Osteocyte (in vitro differentiated cells): ENCODE results near the gene ZMAT5. TPM values are rescaled to one million over a fixed set of nuclear protein-coding genes. Genes with fewer than 3 reads are reported as not detected.

Source experiments
- DNase-seq: peaks from one replicate; pipeline ENCODE4 v3.0.0; 2021; ENCODE audit warnings: mixed read lengths; ENCODE audit not compliant: unreplicated experiment; ENCODE audit errors: extremely low spot score
- H3K27ac Mint-ChIP-seq: one replicate; pipeline ENCODE4 v1.8.0; 2021; ENCODE audit warnings: mild to moderate bottlenecking, mixed read lengths; ENCODE audit not compliant: unreplicated experiment
- H3K27me3 Mint-ChIP-seq: one replicate; pipeline ENCODE4 v1.8.0; 2021; ENCODE audit warnings: mixed read lengths; ENCODE audit not compliant: unreplicated experiment
- H3K36me3 Mint-ChIP-seq: one replicate; pipeline ENCODE4 v1.8.0; 2021; ENCODE audit warnings: mixed read lengths; ENCODE audit not compliant: unreplicated experiment
- H3K4me1 Mint-ChIP-seq: one replicate; pipeline ENCODE4 v1.8.0; 2021; ENCODE audit warnings: mixed read lengths; ENCODE audit not compliant: unreplicated experiment
- H3K4me3 Mint-ChIP-seq: one replicate; pipeline ENCODE4 v1.8.0; 2021; ENCODE audit warnings: mild to moderate bottlenecking, moderate library complexity, mixed read lengths; ENCODE audit not compliant: unreplicated experiment
- H3K9me3 Mint-ChIP-seq: one replicate; pipeline ENCODE4 v1.8.0; 2021; ENCODE audit warnings: mixed read lengths; ENCODE audit not compliant: unreplicated experiment
- CTCF ChIP-seq: fragments of 200-600 bp; sonication (generic); IDR thresholded peaks from 2 replicates; pipeline ENCODE4 v1.5.0; 2021; ENCODE audit warnings: antibody characterized with exemption, mild to moderate bottlenecking, moderate library complexity
- total RNA-seq: library from RNA; stranded (reverse); gene quantifications from 2 replicates; pipeline ENCODE4 v1.2.1, GENCODE V29; 2021

The ZMAT5 gene
- total RNA-seq, 1 donor from 2014 or later: 25.0 TPM

- TF ChIP-seq CTCF: no peak
- H3K27ac Mint-ChIP-seq: no peak overlapping the region
- H3K27me3 Mint-ChIP-seq: no peaks in the 10 kb centered on the region
- no peaks in the 10 kb centered on the region for H3K4me1 Mint-ChIP-seq
- no peak overlapping the region for H3K4me3 Mint-ChIP-seq
- DNase-seq: no peak
- no peaks in the 10 kb centered on the region for H3K9me3 Mint-ChIP-seq
- peaks cover 41% of the 10 kb centered on the region for H3K36me3 Mint-ChIP-seq
These were observed 38.2 kb upstream of the ZMAT5 start for GRCh38 chr22:29804985-29805384.

GRCh38 chr22:29803190-29803589, 36.4 kb upstream of the ZMAT5 start:
- Mint-ChIP-seq H3K36me3 (peaks cover 44% of the 10 kb centered on the region), H3K4me3 (no peak overlapping the region), H3K9me3 (no peaks in the 10 kb centered on the region), H3K27me3 (no peaks in the 10 kb centered on the region), H3K27ac (no peak overlapping the region), H3K4me1 (no peaks in the 10 kb centered on the region)
- no peak for TF ChIP-seq CTCF
- no peak for DNase-seq

GRCh38 chr22:29801796-29802195, 35.0 kb upstream of the ZMAT5 start:
- TF ChIP-seq CTCF: no peak
- Mint-ChIP-seq H3K4me1 (no peaks in the 10 kb centered on the region), H3K4me3 (no peak overlapping the region), H3K27ac (no peak overlapping the region), H3K9me3 (no peaks in the 10 kb centered on the region), H3K27me3 (no peaks in the 10 kb centered on the region), H3K36me3 (peaks cover 39% of the 10 kb centered on the region)
- no peak for DNase-seq

GRCh38 chr22:29801153-29801552, 34.3 kb upstream of the ZMAT5 start:
- peaks cover 40% of the 10 kb centered on the region for H3K36me3 Mint-ChIP-seq
- TF ChIP-seq CTCF: no peak
- no peak overlapping the region for H3K4me3 Mint-ChIP-seq
- no peak for DNase-seq
- H3K27ac Mint-ChIP-seq: no peak overlapping the region
- H3K4me1 Mint-ChIP-seq: no peaks in the 10 kb centered on the region
- H3K27me3 Mint-ChIP-seq: no peaks in the 10 kb centered on the region
- no peaks in the 10 kb centered on the region for H3K9me3 Mint-ChIP-seq

- no peak overlapping the region for H3K4me3 Mint-ChIP-seq
These were observed 32.4 kb upstream of the ZMAT5 start for GRCh38 chr22:29799217-29799680.

More at GRCh38 chr22:29799217-29799680, 32.4 kb upstream of the ZMAT5 start:
- H3K27me3 Mint-ChIP-seq: no peaks in the 10 kb centered on the region
- DNase-seq: no peak
- H3K9me3 Mint-ChIP-seq: no peaks in the 10 kb centered on the region
- H3K36me3 Mint-ChIP-seq: peaks cover 31% of the 10 kb centered on the region
- H3K4me1 Mint-ChIP-seq: no peaks in the 10 kb centered on the region
- no peak overlapping the region for H3K27ac Mint-ChIP-seq
- no peak for TF ChIP-seq CTCF
